ENCODE results near the gene HYI.

The HYI gene

DNA sequence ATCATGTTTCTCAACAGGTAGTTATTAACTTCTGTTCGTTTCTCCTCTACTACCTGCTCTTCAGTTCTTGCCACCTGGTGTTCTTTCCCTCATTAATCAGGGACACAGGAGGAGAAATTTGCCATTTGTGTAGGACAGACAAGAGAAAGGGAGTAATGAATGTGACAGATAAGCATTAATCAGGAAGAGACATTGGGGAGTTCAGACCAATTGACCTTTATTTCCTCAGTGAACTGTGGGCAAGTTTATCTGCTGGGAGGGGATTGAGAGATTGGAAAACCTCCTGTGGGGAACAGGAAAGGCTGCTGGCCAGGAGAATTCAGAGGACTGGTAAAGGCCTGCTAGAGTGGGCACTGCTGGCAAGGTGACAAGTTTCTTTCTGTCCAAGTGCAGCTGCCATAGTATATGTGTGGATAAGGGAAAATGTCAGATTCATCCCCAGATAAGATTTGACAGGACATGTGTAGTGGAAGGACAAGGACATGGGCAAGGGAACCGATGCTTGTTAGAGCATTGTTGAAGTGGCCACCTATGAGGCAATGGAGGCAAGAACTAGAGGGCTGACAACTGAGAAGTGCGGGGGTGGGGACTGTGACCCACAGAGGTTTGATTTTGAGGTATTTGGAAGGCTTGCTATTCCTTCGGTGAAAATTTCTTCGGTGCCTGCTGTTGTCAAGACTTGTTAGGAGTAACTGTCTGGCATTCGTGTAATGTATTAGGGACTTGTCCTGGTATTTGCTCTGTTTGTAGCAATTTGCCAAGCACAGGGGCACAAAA, 51.5 kb downstream of the HYI start:
- Histone ChIP-seq H3K9me3 (ENCODE audit: control insufficient read depth, low read length) (no peaks in the 10 kb centered on the region), H3K27ac (no peak overlapping the region), H3K79me2 (peaks cover 12% of the 10 kb centered on the region), H3K4me3 (ENCODE audit: low read depth, low read length) (no peak overlapping the region), H3K4me1 (peaks cover 10% of the 10 kb centered on the region), H3K9ac (no peak overlapping the region), H3K4me2 (ENCODE audit: low read length) (peak overlapping the region; percentile 34), H2AFZ (no peak overlapping the region), H3K36me3 (ENCODE audit: control insufficient read depth, insufficient read depth, low read length) (no peaks in the 10 kb centered on the region), H3K27me3 (ENCODE audit: control insufficient read depth, insufficient read depth, low read length) (no peaks in the 10 kb centered on the region)
- TF ChIP-seq, protein P1, sequence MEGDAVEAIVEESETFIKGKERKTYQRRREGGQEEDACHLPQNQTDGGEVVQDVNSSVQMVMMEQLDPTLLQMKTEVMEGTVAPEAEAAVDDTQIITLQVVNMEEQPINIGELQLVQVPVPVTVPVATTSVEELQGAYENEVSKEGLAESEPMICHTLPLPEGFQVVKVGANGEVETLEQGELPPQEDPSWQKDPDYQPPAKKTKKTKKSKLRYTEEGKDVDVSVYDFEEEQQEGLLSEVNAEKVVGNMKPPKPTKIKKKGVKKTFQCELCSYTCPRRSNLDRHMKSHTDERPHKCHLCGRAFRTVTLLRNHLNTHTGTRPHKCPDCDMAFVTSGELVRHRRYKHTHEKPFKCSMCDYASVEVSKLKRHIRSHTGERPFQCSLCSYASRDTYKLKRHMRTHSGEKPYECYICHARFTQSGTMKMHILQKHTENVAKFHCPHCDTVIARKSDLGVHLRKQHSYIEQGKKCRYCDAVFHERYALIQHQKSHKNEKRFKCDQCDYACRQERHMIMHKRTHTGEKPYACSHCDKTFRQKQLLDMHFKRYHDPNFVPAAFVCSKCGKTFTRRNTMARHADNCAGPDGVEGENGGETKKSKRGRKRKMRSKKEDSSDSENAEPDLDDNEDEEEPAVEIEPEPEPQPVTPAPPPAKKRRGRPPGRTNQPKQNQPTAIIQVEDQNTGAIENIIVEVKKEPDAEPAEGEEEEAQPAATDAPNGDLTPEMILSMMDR (IDR thresholded peaks at IDR 0.05): no peak

Measured in parathyroid adenoma (tissue), 2 donors.